WTC11 (cell line): ENCODE data around the gene EIF4E. TPM values are rescaled to one million over a fixed set of nuclear protein-coding genes. Genes with fewer than 3 reads are reported as not detected.
"Not testable (repeated sequence)": the region's sequence is repeated elsewhere in the genome, so short reads cannot be mapped to it uniquely, and the experiment has no call there.

Experiments used
- ATAC-seq: fragments of 200-7000 bp; cut with Tn5 transposase; 2 replicates; pipeline ENCODE4 v1.10.0; 2021; ENCODE audit warnings: mild to moderate bottlenecking, moderate library complexity
- CTCF ChIA-PET: fragments of 300-600 bp; sonication (Branson Sonifier 250); formaldehyde crosslinking; loops from one replicate; lab custom pipeline; 2021; ENCODE audit warnings: antibody characterized with exemption; lab: Charles Lee
- POLR2A ChIA-PET: fragments of 350-600 bp; sonication (Branson Sonifier 250); formaldehyde crosslinking; loops from one replicate; lab custom pipeline; 2021; ENCODE audit warnings: antibody characterized with exemption; lab: Charles Lee
- DNase-seq: peaks from one replicate; pipeline ENCODE4 v3.0.0; 2021; ENCODE audit warnings: low spot score
- H3K27ac Mint-ChIP-seq: 2 replicates; pipeline ENCODE4 v1.8.0; 2021; ENCODE audit warnings: mixed read lengths
- H3K27me3 Mint-ChIP-seq: 2 replicates; pipeline ENCODE4 v1.8.0; 2021; ENCODE audit warnings: low read depth, mild to moderate bottlenecking, moderate library complexity, mixed read lengths
- H3K36me3 Mint-ChIP-seq: 2 replicates; pipeline ENCODE4 v1.8.0; 2021; ENCODE audit warnings: mixed read lengths
- H3K4me1 Mint-ChIP-seq: 2 replicates; pipeline ENCODE4 v1.8.0; 2022; ENCODE audit warnings: mixed read lengths
- H3K4me3 Mint-ChIP-seq: 2 replicates; pipeline ENCODE4 v1.8.0; 2021; ENCODE audit warnings: mild to moderate bottlenecking, moderate library complexity, mixed read lengths
- H3K9me3 Mint-ChIP-seq: 2 replicates; pipeline ENCODE4 v1.8.0; 2021; ENCODE audit warnings: mixed read lengths
- CBFB ChIP-seq: sonication (generic); formaldehyde crosslinking; IDR thresholded peaks from 2 replicates; pipeline ENCODE4 v1.8.1; 2022; ENCODE audit warnings: mild to moderate bottlenecking, low read depth, missing genetic modification reagents
- CTCF ChIP-seq: fragments of 200-600 bp; IDR thresholded peaks from 2 replicates; pipeline ENCODE4 v1.8.0; 2022; ENCODE audit warnings: antibody characterized with exemption
- ELF4 ChIP-seq: sonication (generic); formaldehyde crosslinking; IDR thresholded peaks from 2 replicates; pipeline ENCODE4 v1.8.1; 2022; ENCODE audit warnings: low read depth, mild to moderate bottlenecking, moderate library complexity, missing genetic modification reagents
- EMX1 ChIP-seq: fragments of 250-450 bp; sonication (Bioruptor Pico); IDR thresholded peaks from 2 replicates; pipeline ENCODE4 v1.8.0; 2021; ENCODE audit warnings: mild to moderate bottlenecking
- NR1H2 ChIP-seq: sonication (generic); formaldehyde crosslinking; IDR thresholded peaks from 2 replicates; pipeline ENCODE4 v1.9.0; 2021; ENCODE audit warnings: mild to moderate bottlenecking, moderate library complexity, missing genetic modification reagents
- PRRX2 ChIP-seq: fragments of 250-450 bp; sonication (Bioruptor Pico); IDR thresholded peaks from 2 replicates; pipeline ENCODE4 v1.8.0; 2021; ENCODE audit warnings: mild to moderate bottlenecking
- RELA ChIP-seq: sonication (generic); formaldehyde crosslinking; IDR thresholded peaks from 2 replicates; pipeline ENCODE4 v1.8.1; 2022; ENCODE audit warnings: missing genetic modification reagents, mild to moderate bottlenecking, borderline replicate concordance
- STAT6 ChIP-seq: sonication (generic); formaldehyde crosslinking; conservative IDR thresholded peaks from 2 replicates; pipeline ENCODE4 v1.8.1; 2023; ENCODE audit warnings: mild to moderate bottlenecking, low read depth, missing genetic modification reagents, moderate library complexity
- TCF7 ChIP-seq: sonication (generic); formaldehyde crosslinking; IDR thresholded peaks from 2 replicates; pipeline ENCODE4 v1.8.0; 2022; ENCODE audit warnings: mild to moderate bottlenecking, low read depth, missing genetic modification reagents, moderate library complexity
- TEAD4 ChIP-seq: sonication (generic); formaldehyde crosslinking; IDR thresholded peaks from 2 replicates; pipeline ENCODE4 v1.8.0; 2022; ENCODE audit warnings: mild to moderate bottlenecking, missing genetic modification reagents
- total RNA-seq: library from RNA; stranded (reverse); gene quantifications from 3 replicates; pipeline ENCODE4 v1.2.3, GENCODE V29; 2021

Gene EIF4E
- total RNA-seq, 1 experiment from 2014 or later: 174 TPM

DNA sequence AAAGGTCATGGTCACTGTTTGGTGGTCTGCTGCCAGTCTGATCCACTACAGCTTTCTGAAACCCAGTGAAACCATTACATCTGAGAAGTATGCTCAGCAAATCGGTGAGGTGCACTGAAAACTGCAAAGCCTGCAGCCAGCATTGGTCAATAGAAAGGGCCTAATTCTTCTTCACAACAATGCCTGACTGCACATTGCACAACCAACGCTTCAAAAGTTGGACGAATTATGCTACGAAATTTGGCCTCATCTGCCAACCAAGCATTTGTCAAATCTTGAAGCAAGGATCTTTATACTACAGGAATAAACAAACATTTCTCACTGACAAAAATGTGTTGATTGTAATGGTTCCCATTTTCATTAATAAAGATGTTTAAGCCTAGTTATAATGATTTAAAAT is 90.4 kb downstream of the EIF4E start (continued):
- TF ChIP-seq STAT6: no peak
- no peak for TF ChIP-seq ELF4 (CRISPR knock-in tag)
- TF ChIP-seq RELA (CRISPR knock-in tag): no peak
- no peak for TF ChIP-seq TCF7 (CRISPR knock-in tag)
- no peak for TF ChIP-seq PRRX2
- TF ChIP-seq TEAD4 (CRISPR knock-in tag): no peak
- TF ChIP-seq EMX1 (CRISPR knock-in tag): no peak
- TF ChIP-seq CBFB (CRISPR knock-in tag): no peak
- no peak for TF ChIP-seq CTCF
- TF ChIP-seq, all 79 proteins: peak for 0

DNA sequence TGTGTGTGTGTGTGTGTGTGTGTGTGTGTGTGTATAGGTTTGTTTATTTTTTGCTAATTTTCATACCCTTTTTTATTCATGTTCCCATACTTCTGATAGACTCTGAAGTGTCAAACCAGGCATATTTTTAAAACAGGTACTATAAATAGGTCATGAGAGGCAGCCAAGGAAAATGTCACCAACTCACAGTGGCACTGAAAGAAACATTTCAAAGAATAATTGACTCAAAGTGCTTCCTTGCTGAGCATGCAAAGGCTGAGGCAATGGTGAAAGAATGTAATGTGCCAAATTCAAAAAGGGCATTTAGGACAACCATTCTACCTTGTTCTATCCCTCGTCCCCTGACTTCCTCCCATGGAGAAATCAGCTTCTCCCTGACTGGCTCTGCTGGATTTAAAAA is 95.5 kb downstream of the EIF4E start:
- ChIA-PET POLR2A (no interaction called here), CTCF (no interaction called here)
- Mint-ChIP-seq H3K4me1 (peaks cover 3% of the 10 kb centered on the region; the same call in 1 of the 2 replicates), H3K9me3 (no peaks in the 10 kb centered on the region), H3K36me3 (no peaks in the 10 kb centered on the region), H3K4me3 (no peak overlapping the region), H3K27ac (no peak overlapping the region), H3K27me3 (no peaks in the 10 kb centered on the region)
- TF ChIP-seq NR1H2 (CRISPR knock-in tag): no peak
- no peak for ATAC-seq
- DNase-seq: no peak

GRCh38 chr4:98831036-98831435 is 97.9 kb downstream of the EIF4E start:
- CTCF ChIA-PET, H3K4me1 Mint-ChIP-seq, POLR2A ChIA-PET, H3K9me3 Mint-ChIP-seq, H3K27ac Mint-ChIP-seq, H3K27me3 Mint-ChIP-seq, H3K36me3 Mint-ChIP-seq, H3K4me3 Mint-ChIP-seq, DNase-seq, ATAC-seq: not testable (repeated sequence)

Other genes starting within 250 kb of the EIF4E start
- 86.7 to 102 TPM (median 91.4 TPM) in 3 replicates for gene METAP1, start 66.6 kb upstream of the EIF4E start, total RNA-seq
- 244 to 252 TPM (median 247 TPM) in 3 replicates for gene ADH5, start 159.7 kb upstream of the EIF4E start, total RNA-seq
- 0.11 to 0.18 TPM (median 0.16 TPM) in 3 replicates for gene ADH4, start 215.2 kb upstream of the EIF4E start, total RNA-seq